Islet of Langerhans (tissue), 1 donor: ENCODE measurements around the gene SLC25A1.
"Not testable (repeated sequence)": the region's sequence is repeated elsewhere in the genome, so short reads cannot be mapped to it uniquely, and the experiment has no call there.

Experiments used
- FAIRE-seq: peaks from one replicate; lab custom pipeline; 2011; peaks lifted over from hg19 to GRCh38; lab: Jason Lieb, UNC

The SLC25A1 gene

DNA sequence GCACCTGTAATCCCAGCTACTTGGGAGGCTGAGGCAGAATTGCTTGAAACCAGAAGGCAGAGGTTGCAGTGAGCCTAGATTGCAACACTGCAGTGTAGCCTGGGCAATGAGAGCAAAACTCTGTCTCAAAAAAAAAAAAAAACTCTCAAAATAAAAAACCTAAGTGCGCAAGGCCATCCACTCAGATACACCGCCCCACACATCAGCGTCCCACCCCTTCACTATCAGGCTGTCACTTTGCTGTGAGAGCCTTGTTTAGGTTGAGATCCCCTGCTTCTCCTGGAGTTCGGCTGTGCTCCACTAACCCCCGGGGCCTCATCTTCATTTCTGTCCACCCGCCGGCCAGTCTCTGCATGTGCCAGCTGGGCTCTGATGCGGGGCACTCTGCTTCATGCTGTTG is 12.1 kb downstream of the SLC25A1 start:
- no peak for FAIRE-seq

- FAIRE-seq = no peak
Measured at GRCh38 chr22:19164425-19164824, 14.1 kb downstream of the SLC25A1 start.

- FAIRE-seq = not testable (repeated sequence)
Measured at GRCh38 chr22:19158649-19159048, 19.9 kb downstream of the SLC25A1 start.

DNA sequence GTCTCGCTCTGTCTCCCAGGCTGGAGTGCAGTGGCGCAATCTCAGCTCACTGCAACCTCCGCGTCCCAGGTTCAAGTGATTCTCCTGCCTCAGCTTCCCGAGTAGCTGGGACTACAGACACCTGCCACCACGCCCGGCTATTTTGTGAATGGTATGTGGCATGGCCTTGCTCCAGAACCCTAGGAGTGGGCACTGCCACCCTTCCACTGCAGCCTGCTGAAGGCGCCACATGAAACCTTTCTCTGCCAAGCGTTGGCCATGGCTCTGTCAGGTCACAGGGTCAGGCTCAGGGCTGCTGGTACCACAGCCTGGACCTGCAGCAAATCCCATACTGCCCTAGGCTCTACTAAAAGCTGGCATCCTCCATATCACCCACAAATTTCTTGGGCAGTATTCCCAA is 22.4 kb downstream of the SLC25A1 start:
- FAIRE-seq = not testable (repeated sequence)

DNA sequence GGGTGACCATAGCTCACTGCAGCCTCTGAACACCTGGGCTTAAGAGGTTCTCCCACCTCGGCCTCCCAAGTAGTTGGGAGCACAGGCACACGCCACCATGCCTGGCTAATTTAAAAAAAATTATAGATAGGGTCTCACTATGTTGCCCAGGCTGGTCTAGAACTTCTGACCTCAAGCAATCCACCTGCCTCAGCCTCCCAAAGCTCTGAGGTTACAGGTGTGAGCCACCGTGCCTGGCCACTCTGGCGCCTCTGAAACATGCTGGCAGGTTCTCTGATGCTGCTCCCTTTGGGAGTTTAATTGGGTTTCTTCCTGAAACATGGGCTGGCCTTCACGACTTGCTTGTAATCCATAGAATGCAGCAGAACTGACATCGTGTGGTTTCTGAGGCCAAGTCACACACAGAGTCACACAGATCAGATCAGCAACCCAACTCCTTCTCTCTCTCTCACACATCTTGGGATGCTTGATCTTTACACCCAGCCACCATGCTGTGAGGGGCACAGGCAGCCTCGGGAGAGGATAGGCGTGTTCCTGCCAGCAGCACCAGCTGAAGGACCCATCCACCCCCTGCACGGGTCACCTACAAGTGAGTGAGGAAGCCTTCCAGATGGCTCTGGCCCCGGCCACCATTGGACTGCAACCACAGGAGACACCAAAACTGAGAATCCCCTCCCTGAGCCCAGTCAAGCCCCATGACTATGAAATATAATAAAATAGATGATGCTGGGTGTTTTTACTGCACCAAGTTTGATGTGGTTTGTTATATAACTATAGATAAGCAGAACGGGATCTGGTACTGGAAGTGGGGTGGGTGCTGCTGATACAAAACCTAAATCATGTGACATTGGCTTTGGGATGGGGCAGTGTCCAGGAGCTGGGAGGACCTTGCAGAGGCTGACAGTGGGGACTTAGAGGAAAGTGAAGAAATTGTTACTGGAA is 25.3 kb downstream of the SLC25A1 start:
- no peak for FAIRE-seq

- no peak for FAIRE-seq
Measured at GRCh38 chr22:19151329-19152191, 27.0 kb downstream of the SLC25A1 start.

DNA sequence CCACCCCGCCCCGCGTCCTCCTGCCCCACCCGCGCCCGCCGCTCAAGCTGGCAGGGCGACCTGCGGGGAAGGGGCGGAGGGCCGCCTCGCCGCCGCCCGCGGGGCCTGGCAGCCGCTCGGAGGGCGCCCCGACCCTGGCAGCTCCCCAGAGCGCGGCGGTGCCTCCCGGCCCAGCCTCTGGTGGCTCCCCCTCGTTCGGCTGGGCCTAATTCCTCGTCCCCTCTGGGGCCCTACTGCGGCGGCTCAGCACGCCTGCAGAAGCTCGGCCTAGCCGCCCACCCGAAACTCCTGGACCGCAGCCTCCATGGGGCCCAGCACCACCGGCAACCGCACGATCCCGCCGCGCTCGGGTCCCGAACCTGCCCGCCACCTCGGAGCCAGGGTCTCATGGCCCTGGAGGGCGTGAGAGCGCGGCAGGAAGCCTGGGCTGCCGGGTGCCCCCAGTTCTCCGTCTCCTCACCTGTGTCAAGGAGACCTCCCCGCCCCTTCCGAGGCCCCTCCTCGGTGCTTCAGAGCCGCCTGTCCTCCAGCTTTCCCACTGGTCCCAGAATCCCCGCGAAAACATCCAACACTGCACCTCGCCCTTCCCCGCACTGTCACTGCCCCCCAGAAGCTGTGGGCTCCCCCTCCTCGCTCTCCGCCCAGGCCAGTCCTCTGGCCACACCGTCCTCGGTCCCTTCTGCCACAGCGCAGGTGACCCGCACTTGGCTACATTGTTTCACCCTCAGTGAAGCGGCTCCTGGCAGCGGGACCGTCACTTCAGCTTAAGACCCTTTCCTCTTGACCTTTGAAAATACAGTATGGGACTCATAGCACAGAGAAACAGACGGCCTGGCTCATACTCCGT is 27.8 kb downstream of the SLC25A1 start:
- no peak for FAIRE-seq

DNA sequence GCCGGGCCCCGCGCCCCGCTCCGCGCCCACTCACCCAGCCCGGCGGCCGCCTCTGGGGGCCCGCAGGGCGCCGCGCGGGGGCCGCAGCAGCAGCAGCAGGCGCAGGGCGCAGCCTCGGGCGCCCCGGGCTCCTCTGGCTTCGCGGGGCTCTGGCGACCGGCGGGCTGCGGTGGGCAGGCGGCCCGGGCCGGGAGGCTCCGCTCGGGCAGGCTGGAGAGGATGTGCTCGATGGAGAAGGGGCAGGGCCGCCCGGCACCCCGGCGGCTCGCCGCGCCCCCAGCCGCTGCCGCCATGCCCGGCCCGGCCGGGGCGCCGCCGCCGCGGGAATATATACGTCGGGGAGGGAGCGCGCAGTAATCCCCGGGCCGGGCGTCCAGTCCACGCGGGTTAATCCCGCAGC is 28.5 kb downstream of the SLC25A1 start, which contains the start of gene GSC2:
TSS of gene GSC2 (minus strand) at position 302 of the 400 bp plus-strand sequence. CDS start at position 293, 9 bp downstream.
- no peak for FAIRE-seq

- no peak for FAIRE-seq
Measured at GRCh38 chr22:19149047-19149883, 29.3 kb downstream of the SLC25A1 start.

- no peak for FAIRE-seq
Measured at GRCh38 chr22:19148417-19149046, 30.0 kb downstream of the SLC25A1 start.

DNA sequence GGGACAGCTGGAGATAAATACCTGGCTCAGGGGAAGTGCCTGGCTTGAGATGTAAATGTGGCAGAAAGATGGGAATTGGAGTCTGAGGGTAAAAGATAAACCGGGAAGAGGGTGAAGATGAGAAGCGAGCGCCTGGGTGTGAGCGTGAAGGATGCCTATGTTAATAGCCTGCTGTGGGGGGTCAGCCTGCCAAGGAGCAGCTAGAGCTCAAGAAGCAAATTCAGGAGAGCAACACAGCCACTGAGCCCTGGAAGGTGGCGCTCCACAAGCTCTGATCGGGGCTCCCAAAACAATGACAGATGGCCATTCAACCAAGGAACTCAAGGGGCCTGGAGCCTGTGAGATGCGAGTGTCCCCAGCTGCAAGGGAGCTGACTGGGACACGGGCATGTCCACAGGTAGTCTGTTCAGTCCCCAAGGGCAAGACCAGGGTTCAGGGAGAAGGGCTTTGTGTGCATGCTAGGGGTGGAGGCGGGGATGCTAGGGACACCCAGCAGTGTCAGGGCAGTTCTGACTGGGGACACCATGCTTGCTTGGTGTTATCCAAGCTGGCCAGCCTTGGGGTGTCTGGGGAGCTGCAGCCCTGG is 31.2 kb downstream of the SLC25A1 start:
- no peak for FAIRE-seq

DNA sequence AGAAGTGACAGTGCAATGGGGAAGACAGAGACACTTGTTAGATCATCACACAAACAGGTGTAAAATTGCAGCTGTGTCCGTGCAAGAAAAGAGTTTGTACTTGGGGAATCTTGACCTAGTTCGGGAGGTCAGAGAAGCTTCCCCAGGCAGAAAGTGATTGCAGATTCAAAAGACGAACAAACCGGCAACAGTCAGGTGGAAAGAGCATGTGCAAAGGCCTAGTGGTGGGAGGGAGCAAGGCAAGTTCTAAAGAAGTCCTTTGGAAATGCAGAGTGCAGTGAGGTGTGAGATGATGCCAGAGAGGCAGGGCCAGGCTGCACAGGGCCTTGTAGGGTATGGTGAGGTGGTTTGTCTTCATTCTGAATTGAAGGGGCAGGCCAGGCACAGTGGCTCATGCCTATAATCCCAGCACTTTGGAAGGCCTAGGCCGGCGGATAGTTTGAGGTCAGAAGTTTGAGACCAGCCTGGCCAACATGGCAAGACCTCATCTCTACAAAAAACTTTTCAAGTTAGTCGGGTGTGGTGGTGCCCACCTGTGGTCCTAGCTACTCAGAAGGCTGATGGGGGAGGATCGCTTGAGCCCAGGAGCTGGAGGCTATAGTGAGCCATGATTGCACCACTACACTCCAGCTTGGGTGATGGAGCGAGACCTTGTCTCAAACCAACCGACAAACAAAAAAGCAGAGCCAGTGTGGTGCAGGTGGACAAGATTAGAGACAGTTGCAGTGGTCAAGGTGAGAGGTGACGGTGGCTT is 32.1 kb downstream of the SLC25A1 start:
- FAIRE-seq = no peak

- FAIRE-seq = no peak
Measured at GRCh38 chr22:19143967-19144400, 34.6 kb downstream of the SLC25A1 start.

GRCh38 chr22:19143212-19143611 is 35.3 kb downstream of the SLC25A1 start:
- no peak for FAIRE-seq

DNA sequence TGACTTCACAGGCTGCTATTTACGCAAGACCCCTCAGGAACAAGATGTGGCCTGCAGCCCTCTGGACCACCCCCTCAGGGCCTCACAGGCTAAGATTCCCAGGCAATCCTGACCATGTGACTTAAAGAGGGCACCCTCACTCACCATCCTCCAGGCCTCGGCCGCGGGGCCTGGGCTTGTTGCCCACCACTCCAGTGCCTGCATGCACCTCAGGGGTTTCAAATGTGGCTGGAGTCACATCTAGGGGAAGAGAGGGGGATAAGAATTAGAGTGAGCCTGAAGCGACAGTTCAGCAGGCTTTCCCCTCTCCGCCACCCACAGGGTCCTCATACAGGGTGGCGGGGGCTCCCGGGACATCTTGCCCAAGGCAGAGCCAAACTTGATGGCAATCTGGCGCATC is 36.1 kb downstream of the SLC25A1 start:
- FAIRE-seq = no peak

DNA sequence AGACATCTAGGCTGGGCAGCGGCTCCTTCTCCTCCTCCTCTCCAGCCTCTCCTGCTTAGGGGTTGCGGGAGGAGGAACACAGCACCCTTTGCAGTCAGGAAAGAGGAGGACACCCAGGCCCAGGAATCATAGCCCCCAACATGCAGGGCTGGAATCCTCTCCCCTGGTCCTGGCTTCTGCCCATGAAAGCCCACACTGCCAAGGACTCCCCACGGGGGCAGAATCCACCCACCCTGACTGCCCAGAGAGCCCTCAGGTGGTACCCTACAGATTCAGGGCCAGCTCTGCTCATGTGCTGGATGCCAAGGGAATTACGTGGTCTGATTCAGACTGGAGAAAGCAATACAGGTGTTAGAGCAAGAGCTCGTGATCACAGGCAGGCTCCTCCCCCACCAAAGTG is 38.6 kb downstream of the SLC25A1 start:
- no peak for FAIRE-seq

- no peak for FAIRE-seq
Measured at GRCh38 chr22:19139001-19139356, 39.6 kb downstream of the SLC25A1 start.

DNA sequence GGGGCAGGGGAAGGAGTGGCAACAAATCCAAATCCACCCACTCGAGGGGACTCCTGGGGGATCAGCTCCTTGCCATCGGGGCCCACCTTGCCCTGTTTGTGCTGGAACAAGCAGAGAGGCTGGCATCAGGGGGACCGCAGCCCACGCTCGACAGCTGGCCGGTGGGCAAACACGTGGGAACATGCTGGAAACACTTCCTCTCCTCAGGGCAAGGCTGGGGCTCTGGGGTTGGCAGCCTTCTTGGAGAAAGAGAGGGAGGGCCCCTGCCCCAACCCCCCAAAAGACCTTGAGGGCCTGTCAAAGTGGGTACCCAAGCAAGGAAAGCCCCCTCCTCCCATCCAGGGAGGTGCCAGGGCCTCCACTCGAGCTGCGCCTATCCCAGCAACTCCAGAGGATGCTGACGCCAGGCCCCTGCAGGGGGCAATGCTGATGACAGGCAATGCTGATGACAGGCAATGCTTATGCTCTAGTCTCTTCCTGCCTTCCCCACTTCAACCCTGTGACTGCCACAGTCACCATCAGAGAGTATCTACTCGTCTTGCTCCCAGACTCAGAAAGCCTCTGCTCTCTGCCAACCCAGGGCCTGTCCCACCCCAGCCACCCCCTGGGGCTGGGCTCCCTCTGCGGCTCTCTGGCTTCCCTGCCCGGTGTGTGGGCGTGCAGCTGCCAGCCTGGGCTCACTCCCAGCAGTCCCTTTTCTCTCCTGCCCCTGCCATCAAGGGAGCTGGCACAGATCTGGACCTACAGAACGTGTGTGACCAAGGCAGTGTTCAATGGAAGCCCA is 40.1 kb downstream of the SLC25A1 start:
- no peak for FAIRE-seq
